OCI-LY3 (cell line): ENCODE results near the gene GRHL3.

Experiments
- EZH2phosphoT487 ChIP-seq: fragments of 200-600 bp; shearing (Covaris generic); IDR thresholded peaks from 2 replicates; pipeline ENCODE4 v1.6.1; 2018; ENCODE audit warnings: antibody characterized with exemption, mixed run types, low read depth
- TF ChIP-seq, protein P1 (sequence below): fragments of 200-600, 300-600 bp; sonication (generic); IDR thresholded peaks from 2 replicates; pipeline ENCODE4 v1.5.1; 2014; ENCODE audit warnings: antibody characterized with exemption, low read length, low read depth

DNA sequence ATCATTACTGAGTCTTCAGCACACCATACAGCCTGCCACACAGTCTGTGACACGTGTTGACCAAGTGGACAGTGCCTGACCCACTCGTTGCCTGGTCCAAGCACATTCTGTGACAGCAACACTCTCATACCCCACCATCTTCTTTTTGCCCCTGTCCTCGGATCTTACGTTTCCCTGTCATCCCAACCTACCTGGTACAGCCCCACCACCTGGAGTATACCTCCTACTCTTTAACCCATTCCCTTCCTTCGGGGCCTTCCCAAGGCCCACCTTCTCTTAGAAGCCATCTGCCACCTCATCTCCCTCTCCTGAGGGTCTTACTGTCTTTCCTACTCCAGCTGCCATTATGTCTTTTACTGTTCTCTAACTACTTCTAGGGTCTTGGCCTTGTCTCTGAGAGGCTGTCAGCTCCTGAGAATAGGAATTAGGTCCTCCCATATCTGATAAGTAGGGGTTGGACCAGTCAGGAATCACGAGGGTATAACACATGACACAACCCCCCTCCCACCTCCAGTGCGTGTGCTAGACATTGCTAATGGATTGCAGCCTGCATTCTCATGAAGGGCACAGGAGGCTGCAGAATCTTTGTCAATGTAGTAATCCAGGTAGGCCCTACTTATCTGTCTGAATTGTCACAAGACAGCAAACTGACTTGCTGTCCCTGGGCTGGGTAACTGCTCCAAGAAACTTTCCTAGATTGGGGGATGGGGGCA lies 13.0 kb downstream of the GRHL3 start:
- TF ChIP-seq EZH2phosphoT487, result no peak
- TF ChIP-seq, protein P1, sequence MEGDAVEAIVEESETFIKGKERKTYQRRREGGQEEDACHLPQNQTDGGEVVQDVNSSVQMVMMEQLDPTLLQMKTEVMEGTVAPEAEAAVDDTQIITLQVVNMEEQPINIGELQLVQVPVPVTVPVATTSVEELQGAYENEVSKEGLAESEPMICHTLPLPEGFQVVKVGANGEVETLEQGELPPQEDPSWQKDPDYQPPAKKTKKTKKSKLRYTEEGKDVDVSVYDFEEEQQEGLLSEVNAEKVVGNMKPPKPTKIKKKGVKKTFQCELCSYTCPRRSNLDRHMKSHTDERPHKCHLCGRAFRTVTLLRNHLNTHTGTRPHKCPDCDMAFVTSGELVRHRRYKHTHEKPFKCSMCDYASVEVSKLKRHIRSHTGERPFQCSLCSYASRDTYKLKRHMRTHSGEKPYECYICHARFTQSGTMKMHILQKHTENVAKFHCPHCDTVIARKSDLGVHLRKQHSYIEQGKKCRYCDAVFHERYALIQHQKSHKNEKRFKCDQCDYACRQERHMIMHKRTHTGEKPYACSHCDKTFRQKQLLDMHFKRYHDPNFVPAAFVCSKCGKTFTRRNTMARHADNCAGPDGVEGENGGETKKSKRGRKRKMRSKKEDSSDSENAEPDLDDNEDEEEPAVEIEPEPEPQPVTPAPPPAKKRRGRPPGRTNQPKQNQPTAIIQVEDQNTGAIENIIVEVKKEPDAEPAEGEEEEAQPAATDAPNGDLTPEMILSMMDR, result no peak
